Measurements from ENCODE around the gene RPL18. TPM values are rescaled to one million over a fixed set of nuclear protein-coding genes. Genes with fewer than 3 reads are reported as not detected.

The RPL18 gene
- total and polyA plus RNA-seq, 9 of the 15 experiments (the other 6 are each of a cell fraction or from before 2014, with no cell fraction given): 312 to 2,635 (median 1,653) TPM

GRCh38 chr19:48618916-48619691 is at the start of gene RPL18, which contains the start of gene SPHK2 (continued):
- peak; percentile 90 for TF ChIP-seq HNRNPLL (IDR thresholded peaks at IDR 0.05; ENCODE audit: low read depth, low read length, poor library complexity, severe bottlenecking)
- TF ChIP-seq, protein P1, sequence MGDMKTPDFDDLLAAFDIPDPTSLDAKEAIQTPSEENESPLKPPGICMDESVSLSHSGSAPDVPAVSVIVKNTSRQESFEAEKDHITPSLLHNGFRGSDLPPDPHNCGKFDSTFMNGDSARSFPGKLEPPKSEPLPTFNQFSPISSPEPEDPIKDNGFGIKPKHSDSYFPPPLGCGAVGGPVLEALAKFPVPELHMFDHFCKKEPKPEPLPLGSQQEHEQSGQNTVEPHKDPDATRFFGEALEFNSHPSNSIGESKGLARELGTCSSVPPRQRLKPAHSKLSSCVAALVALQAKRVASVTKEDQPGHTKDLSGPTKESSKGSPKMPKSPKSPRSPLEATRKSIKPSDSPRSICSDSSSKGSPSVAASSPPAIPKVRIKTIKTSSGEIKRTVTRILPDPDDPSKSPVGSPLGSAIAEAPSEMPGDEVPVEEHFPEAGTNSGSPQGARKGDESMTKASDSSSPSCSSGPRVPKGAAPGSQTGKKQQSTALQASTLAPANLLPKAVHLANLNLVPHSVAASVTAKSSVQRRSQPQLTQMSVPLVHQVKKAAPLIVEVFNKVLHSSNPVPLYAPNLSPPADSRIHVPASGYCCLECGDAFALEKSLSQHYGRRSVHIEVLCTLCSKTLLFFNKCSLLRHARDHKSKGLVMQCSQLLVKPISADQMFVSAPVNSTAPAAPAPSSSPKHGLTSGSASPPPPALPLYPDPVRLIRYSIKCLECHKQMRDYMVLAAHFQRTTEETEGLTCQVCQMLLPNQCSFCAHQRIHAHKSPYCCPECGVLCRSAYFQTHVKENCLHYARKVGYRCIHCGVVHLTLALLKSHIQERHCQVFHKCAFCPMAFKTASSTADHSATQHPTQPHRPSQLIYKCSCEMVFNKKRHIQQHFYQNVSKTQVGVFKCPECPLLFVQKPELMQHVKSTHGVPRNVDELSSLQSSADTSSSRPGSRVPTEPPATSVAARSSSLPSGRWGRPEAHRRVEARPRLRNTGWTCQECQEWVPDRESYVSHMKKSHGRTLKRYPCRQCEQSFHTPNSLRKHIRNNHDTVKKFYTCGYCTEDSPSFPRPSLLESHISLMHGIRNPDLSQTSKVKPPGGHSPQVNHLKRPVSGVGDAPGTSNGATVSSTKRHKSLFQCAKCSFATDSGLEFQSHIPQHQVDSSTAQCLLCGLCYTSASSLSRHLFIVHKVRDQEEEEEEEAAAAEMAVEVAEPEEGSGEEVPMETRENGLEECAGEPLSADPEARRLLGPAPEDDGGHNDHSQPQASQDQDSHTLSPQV (IDR thresholded peaks at IDR 0.05): no peak
- peak; percentile 53; the same call in 1 of the 2 replicates for TF ChIP-seq SMARCE1 (IDR thresholded peaks at IDR 0.05)
- TF ChIP-seq DNMT1 (IDR thresholded peaks at IDR 0.05): no peak
- TF ChIP-seq, protein P2, sequence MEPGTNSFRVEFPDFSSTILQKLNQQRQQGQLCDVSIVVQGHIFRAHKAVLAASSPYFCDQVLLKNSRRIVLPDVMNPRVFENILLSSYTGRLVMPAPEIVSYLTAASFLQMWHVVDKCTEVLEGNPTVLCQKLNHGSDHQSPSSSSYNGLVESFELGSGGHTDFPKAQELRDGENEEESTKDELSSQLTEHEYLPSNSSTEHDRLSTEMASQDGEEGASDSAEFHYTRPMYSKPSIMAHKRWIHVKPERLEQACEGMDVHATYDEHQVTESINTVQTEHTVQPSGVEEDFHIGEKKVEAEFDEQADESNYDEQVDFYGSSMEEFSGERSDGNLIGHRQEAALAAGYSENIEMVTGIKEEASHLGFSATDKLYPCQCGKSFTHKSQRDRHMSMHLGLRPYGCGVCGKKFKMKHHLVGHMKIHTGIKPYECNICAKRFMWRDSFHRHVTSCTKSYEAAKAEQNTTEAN (CRISPR knock-in tag; IDR thresholded peaks at IDR 0.05): 0 out of 2 replicates have a peak, but pooled peaks have one; percentile 73
- TF ChIP-seq SMARCB1 (IDR thresholded peaks at IDR 0.05; ENCODE audit: insufficient read length, low read depth): no peak
- no peak for TF ChIP-seq E2F4 (CRISPR knock-in tag; IDR thresholded peaks at IDR 0.05; ENCODE audit: low read depth)
- peak; percentile 74; the same call in 1 of the 2 replicates for TF ChIP-seq ELF4 (CRISPR knock-in tag; IDR thresholded peaks at IDR 0.05)
- no peak; the same call in 1 of the 2 replicates for TF ChIP-seq ZBTB1 (CRISPR knock-in tag; IDR thresholded peaks at IDR 0.05; ENCODE audit: borderline replicate concordance, low read depth)
- no peak for TF ChIP-seq TFE3 (CRISPR knock-in tag; IDR thresholded peaks at IDR 0.05)
- TF ChIP-seq PKNOX1 (IDR thresholded peaks at IDR 0.05): peak; percentile 71

All from K562 (cell line).